Tibial artery (tissue), 4 donors: ENCODE data around the gene RAB27B.

ENCODE experiments used
- DNase-seq, 2 donors: peaks; one replicate each; pipeline ENCODE4 v3.0.0-alpha.2; 2019
- H3K27ac ChIP-seq, 2 donors: fragments of 200-600 bp; sonication (generic) in 1 of 2; 1 replicate in 1 of 2; 2 replicates in 1 of 2; pipeline ENCODE4 v1.5.1; 2018 to 2019; ENCODE audit warnings: mild to moderate bottlenecking in 1 of 2
- H3K27me3 ChIP-seq, 2 donors: fragments of 200-600 bp; sonication (generic) in 1 of 2; one replicate each; pipeline versions ENCODE4 v1.5.1 to v1.6.0; 2016 to 2019
- H3K36me3 ChIP-seq, 3 donors: fragments of 200-600 bp; sonication (generic) in 2 of 3; one replicate each; pipeline ENCODE4 v1.5.1; 2016 to 2019; ENCODE audit warnings: mild to moderate bottlenecking in 2 of 3
- H3K4me1 ChIP-seq, 4 donors: fragments of 200-600 bp; sonication (generic) in 2 of 4; 1 replicate in 3 of 4; 2 replicates in 1 of 4; pipeline ENCODE4 v1.5.1; 2016 to 2019
- H3K4me3 ChIP-seq, 2 donors: fragments of 200-600 bp; sonication (generic) in 1 of 2; 1 replicate in 1 of 2; 2 replicates in 1 of 2; pipeline ENCODE4 v1.5.1; 2018 to 2019; ENCODE audit warnings: mild to moderate bottlenecking in 2 of 2
- H3K9me3 ChIP-seq, 3 donors: fragments of 200-600 bp; sonication (generic) in 1 of 3; one replicate each; pipeline ENCODE4 v1.5.1; 2016 to 2019
- intact Hi-C: fragments of 100-400 bp; cut with DNase I; formaldehyde crosslinking; loops from one replicate; pipeline ENCODE4 v1.15.0; 2023; ENCODE audit warnings: low total_unique reads
- TF ChIP-seq, protein P1 (sequence below), 2 experiments: fragments of 200-600 bp in 1 of 2; fragments of 450-650 bp in 1 of 2; IDR thresholded peaks; one replicate each; pipeline ENCODE4 v1.5.1; 2017 to 2019; ENCODE audit warnings: antibody characterized with exemption in 2 of 2, mild to moderate bottlenecking in 1 of 2, moderate library complexity in 1 of 2

Gene RAB27B

DNA sequence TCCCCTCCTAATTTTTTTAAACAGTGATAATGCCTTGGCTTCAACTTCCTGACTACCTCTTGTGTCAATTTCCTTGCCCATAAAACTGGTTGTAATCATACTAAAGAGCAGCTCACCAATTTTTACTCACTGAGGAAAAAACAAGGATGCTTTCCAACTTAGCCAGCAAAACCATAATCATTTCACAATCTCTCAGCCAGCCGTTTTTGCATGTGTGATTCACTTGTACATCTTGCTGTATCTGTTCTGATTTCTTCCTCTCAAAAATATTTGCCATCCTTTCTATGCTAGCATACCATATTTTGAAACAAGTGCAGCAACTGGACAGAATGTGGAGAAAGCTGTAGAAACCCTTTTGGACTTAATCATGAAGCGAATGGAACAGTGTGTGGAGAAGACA lies 60.7 kb downstream of the RAB27B start:
- Histone ChIP-seq H3K27me3 (no peaks in the 10 kb centered on the region), H3K4me1 (no peaks in the 10 kb centered on the region), H3K9me3 (no peaks in the 10 kb centered on the region), H3K27ac (no peak overlapping the region), H3K4me3 (no peak overlapping the region), H3K36me3 (no peaks in the 10 kb centered on the region)
- intact Hi-C loops = no loop called here
- TF ChIP-seq, protein P1, sequence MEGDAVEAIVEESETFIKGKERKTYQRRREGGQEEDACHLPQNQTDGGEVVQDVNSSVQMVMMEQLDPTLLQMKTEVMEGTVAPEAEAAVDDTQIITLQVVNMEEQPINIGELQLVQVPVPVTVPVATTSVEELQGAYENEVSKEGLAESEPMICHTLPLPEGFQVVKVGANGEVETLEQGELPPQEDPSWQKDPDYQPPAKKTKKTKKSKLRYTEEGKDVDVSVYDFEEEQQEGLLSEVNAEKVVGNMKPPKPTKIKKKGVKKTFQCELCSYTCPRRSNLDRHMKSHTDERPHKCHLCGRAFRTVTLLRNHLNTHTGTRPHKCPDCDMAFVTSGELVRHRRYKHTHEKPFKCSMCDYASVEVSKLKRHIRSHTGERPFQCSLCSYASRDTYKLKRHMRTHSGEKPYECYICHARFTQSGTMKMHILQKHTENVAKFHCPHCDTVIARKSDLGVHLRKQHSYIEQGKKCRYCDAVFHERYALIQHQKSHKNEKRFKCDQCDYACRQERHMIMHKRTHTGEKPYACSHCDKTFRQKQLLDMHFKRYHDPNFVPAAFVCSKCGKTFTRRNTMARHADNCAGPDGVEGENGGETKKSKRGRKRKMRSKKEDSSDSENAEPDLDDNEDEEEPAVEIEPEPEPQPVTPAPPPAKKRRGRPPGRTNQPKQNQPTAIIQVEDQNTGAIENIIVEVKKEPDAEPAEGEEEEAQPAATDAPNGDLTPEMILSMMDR (IDR thresholded peaks at IDR 0.05) = no peak
- no peak for DNase-seq

DNA sequence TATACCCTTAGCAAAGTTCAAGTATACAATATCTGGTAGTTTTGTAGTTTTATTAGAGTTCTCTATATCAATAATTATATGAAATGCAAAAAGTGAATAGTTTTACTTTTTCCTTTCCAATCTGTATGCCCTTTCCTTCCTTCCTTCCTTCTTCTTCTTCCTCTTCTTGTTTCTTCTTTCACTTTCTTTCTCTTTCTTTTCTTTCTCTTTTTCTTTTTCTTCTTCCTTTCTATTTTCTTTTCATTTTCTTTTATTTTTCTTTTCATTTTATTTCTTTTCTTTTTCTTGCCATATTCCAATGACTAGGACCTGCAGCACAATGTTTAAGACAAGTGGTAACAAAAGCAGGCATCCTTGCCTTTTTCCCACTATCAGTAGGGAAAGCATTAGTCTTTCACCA lies 71.2 kb downstream of the RAB27B start:
- DNase-seq = no peak
- H3K27me3 ChIP-seq = no peaks in the 10 kb centered on the region
- peaks cover 0 to 2% (median 0%) of the 10 kb centered on the region in 3 donors for H3K9me3 ChIP-seq
- TF ChIP-seq, protein P1 (IDR thresholded peaks at IDR 0.05) = no peak
- H3K4me3 ChIP-seq = no peak overlapping the region
- no peaks in the 10 kb centered on the region for H3K36me3 ChIP-seq
- H3K4me1 ChIP-seq = no peaks in the 10 kb centered on the region
- intact Hi-C loops = no loop called here
- H3K27ac ChIP-seq = no peak overlapping the region

DNA sequence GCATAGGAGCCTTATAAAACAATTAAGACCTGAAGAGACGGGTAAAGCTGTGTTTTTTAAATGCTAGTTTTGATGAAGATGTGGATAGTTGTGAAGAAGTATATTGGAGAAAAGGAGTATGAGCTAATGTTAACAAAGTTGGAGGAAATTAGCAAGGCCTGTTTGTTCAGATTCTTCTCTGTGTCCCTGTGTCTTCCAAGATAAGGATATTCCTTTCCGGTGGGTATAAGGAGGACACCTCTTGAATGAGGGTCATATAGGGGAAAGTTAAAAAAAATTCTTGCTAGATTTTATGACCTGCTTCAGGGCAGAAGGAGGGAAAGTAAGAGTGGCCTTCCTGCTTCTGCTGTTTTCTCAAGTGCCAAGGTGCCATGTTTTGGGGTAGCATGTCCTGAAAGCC lies 72.0 kb downstream of the RAB27B start:
- H3K27me3 ChIP-seq = no peaks in the 10 kb centered on the region
- TF ChIP-seq, protein P1 (IDR thresholded peaks at IDR 0.05) = no peak
- H3K9me3 ChIP-seq = peaks cover 0 to 2% (median 0%) of the 10 kb centered on the region in 3 donors
- H3K27ac ChIP-seq = no peak overlapping the region
- intact Hi-C loops = no loop called here
- H3K36me3 ChIP-seq = no peaks in the 10 kb centered on the region
- no peak overlapping the region for H3K4me3 ChIP-seq
- DNase-seq = no peak
- H3K4me1 ChIP-seq = no peaks in the 10 kb centered on the region

DNA sequence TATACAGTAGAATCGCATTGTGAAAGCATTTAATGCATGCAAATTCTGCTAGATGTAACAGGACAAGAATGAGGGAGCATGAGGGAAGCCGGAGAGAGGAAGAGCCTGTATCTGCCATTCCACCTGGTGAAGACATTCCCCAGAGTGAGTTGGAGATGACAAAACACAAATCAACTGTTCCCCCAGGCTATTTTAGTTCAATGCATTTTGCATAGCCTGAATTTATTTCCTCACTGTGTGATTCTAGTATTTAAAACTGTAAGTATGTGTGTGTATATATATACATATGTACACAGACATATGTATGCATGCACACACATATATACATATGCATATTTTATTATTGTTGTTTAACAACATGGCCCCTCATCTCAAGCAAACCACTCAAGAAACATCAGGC lies 76.3 kb downstream of the RAB27B start:
- Histone ChIP-seq H3K4me3 (no peak overlapping the region), H3K27ac (no peak overlapping the region), H3K27me3 (no peaks in the 10 kb centered on the region), H3K4me1 (no peaks in the 10 kb centered on the region), H3K36me3 (no peaks in the 10 kb centered on the region), H3K9me3 (peaks cover 0 to 2% (median 0%) of the 10 kb centered on the region in 3 donors)
- TF ChIP-seq, protein P1 (IDR thresholded peaks at IDR 0.05) = no peak
- intact Hi-C loops = no loop called here
- DNase-seq = no peak

DNA sequence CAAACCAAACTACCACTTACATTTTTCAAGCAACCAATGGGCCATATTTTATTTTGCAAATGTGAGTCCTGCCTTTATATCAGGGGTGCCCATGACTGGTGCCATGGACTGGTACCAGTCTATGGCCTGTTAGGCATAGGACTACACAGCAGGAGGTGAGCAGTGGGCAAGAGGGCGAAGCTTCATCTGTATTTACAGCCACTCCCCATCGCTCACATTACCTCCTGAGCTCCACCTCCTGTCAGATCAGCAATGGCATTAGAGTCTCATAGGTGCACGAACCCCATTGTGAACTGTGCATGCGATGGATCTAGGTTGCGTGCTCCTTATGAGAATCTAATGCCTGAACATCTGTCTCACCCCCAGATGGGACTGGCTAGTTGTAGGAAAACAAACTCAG lies 77.4 kb downstream of the RAB27B start:
- Histone ChIP-seq H3K36me3 (no peaks in the 10 kb centered on the region), H3K4me3 (no peak overlapping the region), H3K9me3 (no peaks in the 10 kb centered on the region), H3K4me1 (no peaks in the 10 kb centered on the region), H3K27me3 (no peaks in the 10 kb centered on the region), H3K27ac (no peak overlapping the region)
- intact Hi-C loops = no loop called here
- TF ChIP-seq, protein P1 (IDR thresholded peaks at IDR 0.05) = no peak
- no peak for DNase-seq
